B cell (primary cell): Measurements from ENCODE around the gene MIPOL1. TPM values are rescaled to one million over a fixed set of nuclear protein-coding genes. Genes with fewer than 3 reads are reported as not detected.

ENCODE experiments used
- ATAC-seq: fragments of 200-7000 bp; cut with Tn5 transposase; one replicate; pipeline ENCODE4 v1.10.0; 2021; ENCODE audit warnings: low read depth, mild to moderate bottlenecking, moderate number of reproducible peaks, moderate library complexity
- CTCF ChIA-PET: fragments of 350-600 bp; sonication (Branson Sonifier 250); formaldehyde crosslinking; loops from one replicate; lab custom pipeline; 2021; ENCODE audit warnings: antibody characterized with exemption, inconsistent platforms; lab: Charles Lee
- POLR2A ChIA-PET: fragments of 350-600 bp; sonication (Branson Sonifier 250); formaldehyde crosslinking; loops from one replicate; lab custom pipeline; 2021; ENCODE audit warnings: antibody characterized with exemption; lab: Charles Lee
- DNase-seq: peaks from one replicate; pipeline ENCODE4 v3.0.0; 2013
- H2AFZ ChIP-seq: 2 replicates; pipeline ENCODE4 v1.6.1; 2012; ENCODE audit warnings: mild to moderate bottlenecking, low read depth, low read length; ENCODE audit not compliant: insufficient read depth, poor library complexity, severe bottlenecking
- H3K27ac ChIP-seq, 2 donors: 1 replicate in 1 of 2; 2 replicates in 1 of 2; pipeline ENCODE4 v1.5.1; 2012 to 2013; ENCODE audit warnings: low read length in 2 of 2, mild to moderate bottlenecking in 2 of 2, moderate library complexity in 1 of 2
- H3K27me3 ChIP-seq, 4 experiments: fragments of 200-600 bp in 1 of 4; sonication (generic) in 1 of 4; replicated peaks in 1 of 4; 1 replicate in 2 of 4; 2 replicates in 2 of 4; pipeline versions ENCODE4 v1.6.1 to v1.7.0; 2013 to 2016; ENCODE audit warnings: low read length in 3 of 4, mild to moderate bottlenecking in 2 of 4, mixed read lengths in 1 of 4, moderate library complexity in 1 of 4; ENCODE audit not compliant: insufficient read depth in 4 of 4, control insufficient read depth in 3 of 4; ENCODE audit errors: control extremely low read depth in 1 of 4
- H3K36me3 ChIP-seq, 2 experiments: replicated peaks in 1 of 2; 1 replicate in 1 of 2; 2 replicates in 1 of 2; pipeline versions ENCODE4 v1.6.1 to v1.7.1; 2013; ENCODE audit warnings: low read length in 1 of 2; ENCODE audit not compliant: insufficient read depth in 2 of 2, control insufficient read depth in 1 of 2; ENCODE audit errors: control extremely low read depth in 1 of 2, extremely low read depth in 1 of 2
- H3K4me1 ChIP-seq, 2 donors: fragments of 200-600 bp in 1 of 2; sonication (generic) in 1 of 2; 1 replicate in 1 of 2; 2 replicates in 1 of 2; pipeline versions ENCODE4 v1.5.1 to v1.6.1; 2013 to 2017; ENCODE audit warnings: low read length in 2 of 2; ENCODE audit not compliant: control insufficient read depth in 2 of 2, insufficient read depth in 2 of 2
- H3K4me2 ChIP-seq: replicated peaks from 2 replicates; pipeline ENCODE3; 2012; ENCODE audit warnings: mild to moderate bottlenecking, low read depth, low read length; ENCODE audit not compliant: poor library complexity, severe bottlenecking
- H3K4me3 ChIP-seq, 5 experiments: fragments of 200-600 bp in 1 of 5; sonication (generic) in 1 of 5; 1 replicate in 3 of 5; 2 replicates in 2 of 5; pipeline versions ENCODE4 v1.5.1 to v1.7.0; 2011 to 2016; ENCODE audit warnings: low read length in 4 of 5, mild to moderate bottlenecking in 4 of 5, low read depth in 2 of 5, control low read depth in 1 of 5, moderate library complexity in 1 of 5; ENCODE audit not compliant: insufficient read depth in 1 of 5; ENCODE audit errors: control extremely low read depth in 1 of 5, extremely low read depth in 1 of 5
- H3K79me2 ChIP-seq: fragments of 200-600 bp; sonication (generic); one replicate; pipeline ENCODE4 v1.6.0; 2016; ENCODE audit warnings: low read length; ENCODE audit not compliant: control insufficient read depth, insufficient read depth
- H3K9ac ChIP-seq: fragments of 200-600 bp; sonication (generic); 2 replicates; pipeline ENCODE4 v1.6.1; 2017; ENCODE audit warnings: mild to moderate bottlenecking, low read length, moderate library complexity
- H3K9me3 ChIP-seq, 3 donors: one replicate each; pipeline versions ENCODE4 v1.6.1 to v1.7.1; 2013; ENCODE audit warnings: low read length in 2 of 3; ENCODE audit not compliant: control insufficient read depth in 2 of 3, insufficient read depth in 1 of 3; ENCODE audit errors: control extremely low read depth in 1 of 3
- H4K20me1 ChIP-seq: 2 replicates; pipeline ENCODE4 v1.6.0; 2012; ENCODE audit warnings: mild to moderate bottlenecking, low read length; ENCODE audit not compliant: insufficient read depth, control insufficient read depth, poor library complexity, severe bottlenecking
- H3K27ac Mint-ChIP-seq: one replicate; pipeline ENCODE4 v1.8.0; 2021; ENCODE audit warnings: mixed read lengths
- H3K27me3 Mint-ChIP-seq: one replicate; pipeline ENCODE4 v1.8.0; 2021; ENCODE audit warnings: mixed read lengths
- H3K4me1 Mint-ChIP-seq: one replicate; pipeline ENCODE4 v1.8.0; 2021; ENCODE audit warnings: mixed read lengths
- H3K4me3 Mint-ChIP-seq: one replicate; pipeline ENCODE4 v1.8.0; 2021; ENCODE audit warnings: mixed read lengths
- H3K9me3 Mint-ChIP-seq: one replicate; pipeline ENCODE4 v1.8.0; 2022; ENCODE audit warnings: mixed read lengths; ENCODE audit not compliant: insufficient read depth
- EZH2 ChIP-seq: IDR thresholded peaks from 2 replicates; pipeline ENCODE4 v1.6.1; 2012; ENCODE audit warnings: borderline replicate concordance, low read depth, mild to moderate bottlenecking, moderate library complexity, low read length; ENCODE audit not compliant: insufficient read depth, poor library complexity, severe bottlenecking
- WGBS: methylation state at CpG from one replicate; pipeline ENCODE4 v1.1.5; 2013; ENCODE audit warnings: missing lambda C conversion rate; ENCODE audit not compliant: insufficient coverage; 5-methylcytosine and 5-hydroxymethylcytosine counted together
- intact Hi-C: fragments of 100-400 bp; cut with micrococcal nuclease; formaldehyde crosslinking; loops from one replicate; pipeline ENCODE4 v1.10.0; 2022
- polyA plus RNA-seq: library from polyadenylated mRNA; depleted of rRNA; stranded (reverse); fragments of >200 nt; gene quantifications from 2 replicates; pipeline ENCODE4 v1.2.3, GENCODE V29; 2012
- total RNA-seq, 2 donors: library from RNA; stranded (reverse); fragments of 120-200 nt in 1 of 2; gene quantifications; 1 replicate in 1 of 2; 2 replicates in 1 of 2; pipeline versions ENCODE4 v1.2.3 to v1.2.4, GENCODE V29; 2013 to 2022
- TF ChIP-seq, protein P1 (sequence below): fragments of 200-600 bp; IDR thresholded peaks from one replicate; pipeline ENCODE4 v1.8.0; 2022; ENCODE audit warnings: antibody characterized with exemption, mild to moderate bottlenecking

Gene MIPOL1
- total and polyA plus RNA-seq, 2 donors (not counting 1 experiment from before 2014, with no cell fraction given), result 0.17 TPM; not detected in 1

DNA sequence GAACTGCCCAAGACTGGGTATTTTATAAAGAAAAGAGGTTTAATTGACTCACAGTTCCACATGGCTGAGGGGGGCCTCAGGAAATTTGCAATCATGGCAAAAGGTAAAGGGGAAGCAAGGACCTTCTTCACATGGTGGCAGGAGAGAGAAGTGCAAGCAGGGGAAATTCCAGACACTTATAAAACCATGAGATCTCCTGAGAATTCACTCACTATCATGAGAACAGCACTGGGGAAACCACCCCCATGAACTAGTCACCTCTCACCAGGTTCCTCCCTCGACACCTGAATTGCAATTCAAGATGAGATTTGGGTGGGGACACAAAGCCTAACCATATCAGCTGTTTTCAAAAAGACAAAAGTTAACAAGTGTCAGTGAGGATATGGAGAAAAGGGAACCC is 284.7 kb downstream of the MIPOL1 start:
- TF ChIP-seq EZH2, result no peak
- TF ChIP-seq, protein P1, sequence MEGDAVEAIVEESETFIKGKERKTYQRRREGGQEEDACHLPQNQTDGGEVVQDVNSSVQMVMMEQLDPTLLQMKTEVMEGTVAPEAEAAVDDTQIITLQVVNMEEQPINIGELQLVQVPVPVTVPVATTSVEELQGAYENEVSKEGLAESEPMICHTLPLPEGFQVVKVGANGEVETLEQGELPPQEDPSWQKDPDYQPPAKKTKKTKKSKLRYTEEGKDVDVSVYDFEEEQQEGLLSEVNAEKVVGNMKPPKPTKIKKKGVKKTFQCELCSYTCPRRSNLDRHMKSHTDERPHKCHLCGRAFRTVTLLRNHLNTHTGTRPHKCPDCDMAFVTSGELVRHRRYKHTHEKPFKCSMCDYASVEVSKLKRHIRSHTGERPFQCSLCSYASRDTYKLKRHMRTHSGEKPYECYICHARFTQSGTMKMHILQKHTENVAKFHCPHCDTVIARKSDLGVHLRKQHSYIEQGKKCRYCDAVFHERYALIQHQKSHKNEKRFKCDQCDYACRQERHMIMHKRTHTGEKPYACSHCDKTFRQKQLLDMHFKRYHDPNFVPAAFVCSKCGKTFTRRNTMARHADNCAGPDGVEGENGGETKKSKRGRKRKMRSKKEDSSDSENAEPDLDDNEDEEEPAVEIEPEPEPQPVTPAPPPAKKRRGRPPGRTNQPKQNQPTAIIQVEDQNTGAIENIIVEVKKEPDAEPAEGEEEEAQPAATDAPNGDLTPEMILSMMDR, result no peak
- no peak overlapping the region for H3K27ac ChIP-seq
- H4K20me1 ChIP-seq, result no peaks in the 10 kb centered on the region
- Mint-ChIP-seq H3K27me3 (no peaks in the 10 kb centered on the region), H3K27ac (no peak overlapping the region), H3K4me1 (no peaks in the 10 kb centered on the region), H3K4me3 (no peak overlapping the region), H3K9me3 (peaks cover 7% of the 10 kb centered on the region)
- no peak overlapping the region for H2AFZ ChIP-seq
- no peak for ATAC-seq
- DNase-seq, result no peak
- H3K4me2 ChIP-seq, result no peak overlapping the region
- POLR2A ChIA-PET, result no interaction called here
- WGBS, result no CpG with 5 or more reads among the region's 1 CpG
- no peaks in the 10 kb centered on the region for H3K27me3 ChIP-seq
- H3K79me2 ChIP-seq, result no peaks in the 10 kb centered on the region
- no peak overlapping the region for H3K9ac ChIP-seq
- H3K36me3 ChIP-seq, result no peaks in the 10 kb centered on the region
- H3K9me3 ChIP-seq, result peaks cover 0 to 5% (median 0%) of the 10 kb centered on the region in 3 donors
- intact Hi-C loops, result no loop called here
- no peaks in the 10 kb centered on the region for H3K4me1 ChIP-seq
- no peak overlapping the region for H3K4me3 ChIP-seq
- CTCF ChIA-PET, result interaction anchor here (0.7 kb wide), 1 partner anchor 28 kb away, joined by 5 read pairs; no protein-coding TSS in a partner anchor

GRCh38 chr14:37483672-37484071 is 285.9 kb downstream of the MIPOL1 start:
- H3K9me3 ChIP-seq, result peaks cover 0 to 5% (median 0%) of the 10 kb centered on the region in 3 donors
- H3K36me3 ChIP-seq, result no peaks in the 10 kb centered on the region
- H3K4me1 ChIP-seq, result no peaks in the 10 kb centered on the region
- 94% methylated on average over 3 of the region's 4 CpGs for WGBS
- H3K79me2 ChIP-seq, result no peaks in the 10 kb centered on the region
- no peak overlapping the region for H3K4me3 ChIP-seq
- no peak overlapping the region for H2AFZ ChIP-seq
- H3K27ac Mint-ChIP-seq, result no peak overlapping the region
- H3K27me3 ChIP-seq, result no peaks in the 10 kb centered on the region
- intact Hi-C loops, result no loop called here
- ChIA-PET CTCF (no interaction called here), POLR2A (no interaction called here)
- H3K27ac ChIP-seq, result no peak overlapping the region
- H3K9me3 Mint-ChIP-seq, result peaks cover 7% of the 10 kb centered on the region
- no peak for ATAC-seq
- H3K27me3 Mint-ChIP-seq, result no peaks in the 10 kb centered on the region
- H3K4me1 Mint-ChIP-seq, result no peaks in the 10 kb centered on the region
- no peaks in the 10 kb centered on the region for H4K20me1 ChIP-seq
- H3K4me2 ChIP-seq, result no peak overlapping the region
- no peak overlapping the region for H3K4me3 Mint-ChIP-seq
- TF ChIP-seq, protein P1, result no peak
- TF ChIP-seq EZH2, result no peak
- H3K9ac ChIP-seq, result no peak overlapping the region
- DNase-seq, result no peak
